ENCODE measurements around the gene WFDC8. TPM values are rescaled to one million over a fixed set of nuclear protein-coding genes. Genes with fewer than 3 reads are reported as not detected.

Gene WFDC8
- not detected for total RNA-seq

GRCh38 chr20:45579184-45579583, at the start of gene WFDC8:
WFDC8 (minus strand) TSS chr20:45579284; CDS start chr20:45579247, 37 bp downstream.

GRCh38 chr20:45547206-45547770, 31.8 kb downstream of the WFDC8 start, which contains the start of gene EPPIN:
EPPIN (minus strand) TSS chr20:45547401; CDS start chr20:45547357, 44 bp downstream.

GRCh38 chr20:45539382-45539781, 39.7 kb downstream of the WFDC8 start, which contains the start of gene WFDC6:
WFDC6 (minus strand) TSS chr20:45539482; CDS start chr20:45539407, 75 bp downstream.

GRCh38 chr20:45515147-45515913, 63.8 kb downstream of the WFDC8 start, which contains the start of gene SPINT3:
SPINT3 (minus strand) TSS chr20:45515622; CDS start chr20:45515608, 14 bp downstream.

Small RNA genes within 50 kb of the gene (small RNA-seq; reads per million reads assigned to genes)
- gene AL031663.1 (ENCODE audit: low replicate concordance) (not detected), gene HSPD1P21 (ENCODE audit: low replicate concordance) (not detected), gene RNA5SP485 (ENCODE audit: low replicate concordance) (not detected)

Other genes starting within 250 kb of the WFDC8 start
- 122 TPM for gene SDC4, start 230.9 kb downstream of the WFDC8 start, total RNA-seq
- 25.3 TPM for gene SYS1, start 216.1 kb downstream of the WFDC8 start, total RNA-seq
- 0.12 TPM for gene TP53TG5, start 201.0 kb downstream of the WFDC8 start, total RNA-seq
- gene DBNDD2, start 171.0 kb downstream of the WFDC8 start, total RNA-seq, result 12.9 TPM
- gene PIGT, start 163.1 kb downstream of the WFDC8 start, total RNA-seq, result 45.5 TPM
- gene WFDC2, start 109.5 kb downstream of the WFDC8 start, total RNA-seq, result 77.5 TPM
- not detected for gene SPINT3, start 63.7 kb downstream of the WFDC8 start, total RNA-seq
- gene WFDC6, start 39.8 kb downstream of the WFDC8 start, total RNA-seq, result not detected
- gene EPPIN, start 31.9 kb downstream of the WFDC8 start, total RNA-seq, result not detected
- gene WFDC10A, start 50.5 kb upstream of the WFDC8 start, total RNA-seq, result not detected
- gene WFDC9, start 52.0 kb upstream of the WFDC8 start, total RNA-seq, result not detected
- not detected for gene WFDC11, start 91.0 kb upstream of the WFDC8 start, total RNA-seq
- not detected for gene WFDC13, start 122.8 kb upstream of the WFDC8 start, total RNA-seq
- not detected for gene WFDC10B, start 125.7 kb upstream of the WFDC8 start, total RNA-seq
- gene SPINT4, start 143.1 kb upstream of the WFDC8 start, total RNA-seq, result not detected
- 0.99 TPM for gene WFDC3, start 212.6 kb upstream of the WFDC8 start, total RNA-seq
- 18.5 TPM for gene DNTTIP1, start 212.7 kb upstream of the WFDC8 start, total RNA-seq
- 22.7 TPM for gene UBE2C, start 233.4 kb upstream of the WFDC8 start, total RNA-seq
- 555 TPM for gene TNNC2, start 248.0 kb upstream of the WFDC8 start, total RNA-seq

Data from metanephros (tissue), 2 donors.